Tibial nerve (tissue), 4 donors: ENCODE data around the gene CCDC3. TPM values are rescaled to one million over a fixed set of nuclear protein-coding genes. Genes with fewer than 3 reads are reported as not detected.

Experiments used
- DNase-seq, 2 donors: peaks; one replicate each; pipeline ENCODE4 v3.0.0-alpha.2; 2019; ENCODE audit warnings: low spot score in 2 of 2
- H3K27ac ChIP-seq, 4 donors: fragments of 200-600 bp; sonication (generic) in 3 of 4; one replicate each; pipeline ENCODE4 v1.5.1; 2017 to 2019; ENCODE audit warnings: mild to moderate bottlenecking in 1 of 4
- H3K27me3 ChIP-seq, 2 donors: fragments of 200-600 bp; sonication (generic) in 1 of 2; one replicate each; pipeline versions ENCODE4 v1.5.1 to v1.6.0; 2017 to 2019
- H3K36me3 ChIP-seq, 3 donors: fragments of 200-600 bp; sonication (generic); one replicate each; pipeline ENCODE4 v1.5.1; 2018 to 2019
- H3K4me1 ChIP-seq, 4 donors: fragments of 200-600 bp; sonication (generic) in 3 of 4; one replicate each; pipeline ENCODE4 v1.5.1; 2017 to 2019
- H3K4me3 ChIP-seq, 4 donors: fragments of 200-600 bp; sonication (generic) in 3 of 4; one replicate each; pipeline ENCODE4 v1.5.1; 2017 to 2019; ENCODE audit warnings: mild to moderate bottlenecking in 1 of 4, moderate library complexity in 1 of 4
- H3K9me3 ChIP-seq, 4 donors: fragments of 200-600 bp; sonication (generic) in 3 of 4; one replicate each; pipeline ENCODE4 v1.5.1; 2017 to 2019
- EP300 ChIP-seq, 2 donors: sonication (generic); formaldehyde crosslinking; IDR thresholded peaks; one replicate each; pipeline ENCODE4 v1.6.1; 2017; ENCODE audit warnings: antibody characterized with exemption in 2 of 2, mild to moderate bottlenecking in 1 of 2
- POLR2A ChIP-seq, 2 donors: fragments of 450-650 bp; IDR thresholded peaks; one replicate each; pipeline ENCODE4 v1.6.1; 2017; ENCODE audit warnings: antibody characterized with exemption in 2 of 2, mild to moderate bottlenecking in 2 of 2, moderate library complexity in 2 of 2
- WGBS, 2 donors: methylation state at CpG; one replicate each; pipeline ENCODE4 v1.1.5; 2018; 5-methylcytosine and 5-hydroxymethylcytosine counted together
- total RNA-seq, 4 donors: library from RNA; depleted of rRNA; stranded (reverse); fragments of >200 nt; gene quantifications; one replicate each; pipeline ENCODE4 v1.1.0, GENCODE V29; 2016
- TF ChIP-seq, protein P1 (sequence below), 5 experiments: fragments of 200-600 bp in 3 of 5; fragments of 450-650 bp in 2 of 5; sonication (generic) in 3 of 5; IDR thresholded peaks; one replicate each; pipeline ENCODE4 v1.5.1; 2016 to 2019; ENCODE audit warnings: antibody characterized with exemption in 5 of 5, mild to moderate bottlenecking in 3 of 5, moderate library complexity in 2 of 5

Gene CCDC3
- total RNA-seq, 4 donors from 2014 or later, result 73.2 to 188 (median 149) TPM

DNA sequence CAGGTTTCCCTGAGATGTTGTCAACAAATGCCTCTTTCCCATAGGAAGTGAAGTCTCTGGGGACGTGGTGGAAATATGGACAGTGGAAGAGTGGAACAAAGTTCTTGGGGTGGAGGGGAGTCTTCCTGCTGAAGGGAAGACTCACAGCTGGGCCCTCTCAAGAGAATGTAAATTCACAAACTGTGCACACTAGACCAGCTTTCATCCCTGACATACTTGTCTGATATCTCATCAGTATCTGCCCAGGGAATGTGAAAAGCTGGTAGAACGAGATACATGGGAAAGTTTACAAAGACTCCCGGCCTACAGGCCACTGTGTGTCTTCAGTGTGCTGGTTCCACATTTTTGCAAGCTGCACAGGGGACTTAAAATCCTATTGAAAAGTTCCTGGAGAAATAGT, 16.7 kb upstream of the CCDC3 start:
- Histone ChIP-seq H3K36me3 (no peaks in the 10 kb centered on the region), H3K9me3 (peaks cover 0 to 21% (median 4%) of the 10 kb centered on the region in 4 donors), H3K4me1 (no peaks in the 10 kb centered on the region), H3K4me3 (no peak overlapping the region), H3K27ac (no peak overlapping the region), H3K27me3 (no peaks in the 10 kb centered on the region)
- WGBS, 2 donors, result 79 to 82% methylated on average over 3 of the region's 3 CpGs
- TF ChIP-seq, protein P1, sequence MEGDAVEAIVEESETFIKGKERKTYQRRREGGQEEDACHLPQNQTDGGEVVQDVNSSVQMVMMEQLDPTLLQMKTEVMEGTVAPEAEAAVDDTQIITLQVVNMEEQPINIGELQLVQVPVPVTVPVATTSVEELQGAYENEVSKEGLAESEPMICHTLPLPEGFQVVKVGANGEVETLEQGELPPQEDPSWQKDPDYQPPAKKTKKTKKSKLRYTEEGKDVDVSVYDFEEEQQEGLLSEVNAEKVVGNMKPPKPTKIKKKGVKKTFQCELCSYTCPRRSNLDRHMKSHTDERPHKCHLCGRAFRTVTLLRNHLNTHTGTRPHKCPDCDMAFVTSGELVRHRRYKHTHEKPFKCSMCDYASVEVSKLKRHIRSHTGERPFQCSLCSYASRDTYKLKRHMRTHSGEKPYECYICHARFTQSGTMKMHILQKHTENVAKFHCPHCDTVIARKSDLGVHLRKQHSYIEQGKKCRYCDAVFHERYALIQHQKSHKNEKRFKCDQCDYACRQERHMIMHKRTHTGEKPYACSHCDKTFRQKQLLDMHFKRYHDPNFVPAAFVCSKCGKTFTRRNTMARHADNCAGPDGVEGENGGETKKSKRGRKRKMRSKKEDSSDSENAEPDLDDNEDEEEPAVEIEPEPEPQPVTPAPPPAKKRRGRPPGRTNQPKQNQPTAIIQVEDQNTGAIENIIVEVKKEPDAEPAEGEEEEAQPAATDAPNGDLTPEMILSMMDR (IDR thresholded peaks at IDR 0.05), result no peak
- no peak for TF ChIP-seq EP300 (IDR thresholded peaks at IDR 0.05)
- no peak for TF ChIP-seq POLR2A (IDR thresholded peaks at IDR 0.05)
- DNase-seq, result no peak

DNA sequence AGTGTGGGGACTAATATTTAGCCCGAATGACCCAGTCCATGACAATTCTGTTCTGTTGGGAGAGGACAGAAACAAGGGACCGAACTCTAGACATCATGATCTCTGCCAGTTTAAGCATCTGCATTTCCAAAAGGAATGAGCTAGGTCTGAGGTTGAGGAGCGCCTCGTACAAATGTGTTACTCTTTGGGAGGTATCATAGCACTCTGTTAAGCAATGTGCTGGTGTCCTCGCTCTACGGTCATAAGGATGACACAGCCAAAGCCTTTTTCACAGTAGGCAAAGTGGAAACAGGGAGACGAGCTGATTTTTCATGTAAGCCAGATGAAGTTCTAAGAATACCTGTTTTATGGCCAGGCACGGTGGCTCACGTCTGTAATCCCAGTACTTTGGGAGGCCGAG, 15.4 kb upstream of the CCDC3 start:
- Histone ChIP-seq H3K27me3 (no peaks in the 10 kb centered on the region), H3K36me3 (no peaks in the 10 kb centered on the region), H3K4me3 (no peak overlapping the region), H3K9me3 (peaks cover 0 to 25% (median 7%) of the 10 kb centered on the region in 4 donors), H3K27ac (no peak overlapping the region), H3K4me1 (no peaks in the 10 kb centered on the region)
- TF ChIP-seq, protein P1 (IDR thresholded peaks at IDR 0.05), result no peak
- TF ChIP-seq POLR2A (IDR thresholded peaks at IDR 0.05) (no peak), EP300 (IDR thresholded peaks at IDR 0.05) (no peak)
- DNase-seq, result no peak
- WGBS, 2 donors, result 81 to 86% methylated on average over 10 of the region's 10 CpGs

DNA sequence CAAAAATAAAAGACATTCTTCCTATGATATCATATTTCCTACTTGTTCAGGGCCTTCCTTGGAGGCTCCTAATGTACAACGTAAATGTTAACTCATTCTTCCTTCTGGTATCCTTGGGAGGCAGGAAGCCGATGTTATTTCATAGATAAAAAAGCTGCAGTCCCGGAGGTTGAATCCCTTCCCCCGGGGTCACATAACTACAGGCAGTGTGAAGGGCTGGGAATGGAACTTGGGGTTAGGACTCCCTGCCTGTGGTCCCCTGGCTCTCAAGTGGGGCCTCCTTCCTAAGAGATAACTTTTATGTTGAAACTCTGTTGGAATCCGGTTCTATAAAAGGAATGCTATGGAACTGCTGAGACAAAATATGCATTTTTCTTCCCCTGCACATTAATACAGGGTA, 14.9 kb upstream of the CCDC3 start:
- no peaks in the 10 kb centered on the region for H3K4me1 ChIP-seq
- WGBS, 2 donors, result 22 to 26% methylated on average over 5 of the region's 5 CpGs
- H3K36me3 ChIP-seq, result no peaks in the 10 kb centered on the region
- DNase-seq, result no peak
- TF ChIP-seq POLR2A (IDR thresholded peaks at IDR 0.05) (no peak), EP300 (IDR thresholded peaks at IDR 0.05) (no peak)
- TF ChIP-seq, protein P1 (IDR thresholded peaks at IDR 0.05), result no peak
- H3K9me3 ChIP-seq, result peaks cover 0 to 25% (median 7%) of the 10 kb centered on the region in 4 donors
- no peak overlapping the region for H3K27ac ChIP-seq
- no peaks in the 10 kb centered on the region for H3K27me3 ChIP-seq
- H3K4me3 ChIP-seq, result no peak overlapping the region

GRCh38 chr10:13006037-13006436, 4.5 kb upstream of the CCDC3 start:
- H3K27me3 ChIP-seq, result peaks cover 0 to 2% of the 10 kb centered on the region in 2 donors
- H3K27ac ChIP-seq, result no peak overlapping the region
- TF ChIP-seq, protein P1 (IDR thresholded peaks at IDR 0.05), result no peak
- TF ChIP-seq EP300 (IDR thresholded peaks at IDR 0.05), result no peak
- no peak for TF ChIP-seq POLR2A (IDR thresholded peaks at IDR 0.05)
- H3K9me3 ChIP-seq, result peaks cover 0 to 2% (median 0%) of the 10 kb centered on the region in 4 donors
- H3K36me3 ChIP-seq, result no peaks in the 10 kb centered on the region
- no peak overlapping the region for H3K4me3 ChIP-seq
- DNase-seq, result no peak
- 54 to 60% methylated on average over 3 of the region's 3 CpGs for WGBS, 2 donors
- H3K4me1 ChIP-seq, result peaks cover 0 to 3% (median 0%) of the 10 kb centered on the region in 4 donors

GRCh38 chr10:13003759-13004158, 2.2 kb upstream of the CCDC3 start:
- Histone ChIP-seq H3K9me3 (no peaks in the 10 kb centered on the region), H3K4me1 (peaks cover 0 to 3% (median 0%) of the 10 kb centered on the region in 4 donors), H3K27me3 (peaks cover 0 to 4% of the 10 kb centered on the region in 2 donors), H3K27ac (no peak overlapping the region), H3K4me3 (no peak overlapping the region), H3K36me3 (no peaks in the 10 kb centered on the region)
- 73 to 88% methylated on average over 3 of the region's 3 CpGs for WGBS, 2 donors
- DNase-seq, result no peak
- TF ChIP-seq EP300 (IDR thresholded peaks at IDR 0.05), result no peak
- TF ChIP-seq, protein P1 (IDR thresholded peaks at IDR 0.05), result no peak
- no peak for TF ChIP-seq POLR2A (IDR thresholded peaks at IDR 0.05)
